Activated T-helper 2 cell treated with anti-CD3 and anti-CD28 coated beads, Interferon-gamma antibody, Interleukin-2, Interleukin-4, amounts not matched to agents 10 μg/mL and 5 μg/mL and 100 μg/mL, durations not matched to agents 14 hours and 24 hours and 36 hours (primary cell): ENCODE results near the gene NR1H4. TPM values are rescaled to one million over a fixed set of nuclear protein-coding genes. Genes with fewer than 3 reads are reported as not detected.

ENCODE experiments used
- DNase-seq: peaks from one replicate; pipeline ENCODE4 v3.0.0; 2021; ENCODE audit warnings: low spot score
- H3K27ac Mint-ChIP-seq: one replicate; pipeline ENCODE4 v1.8.0; 2021; ENCODE audit warnings: mixed read lengths
- H3K27me3 Mint-ChIP-seq: one replicate; pipeline ENCODE4 v1.8.0; 2021; ENCODE audit warnings: low read depth, mixed read lengths
- H3K36me3 Mint-ChIP-seq: one replicate; pipeline ENCODE4 v1.8.0; 2021; ENCODE audit warnings: low read depth, mixed read lengths
- H3K4me1 Mint-ChIP-seq: one replicate; pipeline ENCODE4 v1.8.0; 2021; ENCODE audit warnings: low read depth, mixed read lengths
- H3K4me3 Mint-ChIP-seq: one replicate; pipeline ENCODE4 v1.8.0; 2021; ENCODE audit warnings: low read depth, mild to moderate bottlenecking, moderate library complexity, mixed read lengths
- H3K9me3 Mint-ChIP-seq: one replicate; pipeline ENCODE4 v1.8.0; 2021; ENCODE audit warnings: mixed read lengths
- intact Hi-C: fragments of 100-400 bp; cut with micrococcal nuclease; formaldehyde crosslinking; loops from one replicate; pipeline ENCODE4 v1.15.1; 2023
- total RNA-seq: library from RNA; stranded (reverse); gene quantifications from 2 replicates; pipeline ENCODE4 v1.2.3, GENCODE V29; 2022

Gene NR1H4
- total RNA-seq, 1 donor from 2014 or later = not detected

- Mint-ChIP-seq H3K36me3 (no peaks in the 10 kb centered on the region), H3K27me3 (peaks cover 2% of the 10 kb centered on the region), H3K9me3 (no peaks in the 10 kb centered on the region), H3K4me3 (no peak overlapping the region), H3K4me1 (no peaks in the 10 kb centered on the region), H3K27ac (no peak overlapping the region)
- no peak for DNase-seq
- intact Hi-C loops = no loop called here
These were observed 2.5 kb downstream of the NR1H4 start for GRCh38 chr12:100476013-100476751.

GRCh38 chr12:100481021-100481420 lies 7.4 kb downstream of the NR1H4 start:
- DNase-seq = no peak
- intact Hi-C loops = no loop called here
- Mint-ChIP-seq H3K9me3 (no peaks in the 10 kb centered on the region), H3K27me3 (peaks cover 2% of the 10 kb centered on the region), H3K27ac (no peak overlapping the region), H3K36me3 (no peaks in the 10 kb centered on the region), H3K4me1 (no peaks in the 10 kb centered on the region), H3K4me3 (no peak overlapping the region)

DNA sequence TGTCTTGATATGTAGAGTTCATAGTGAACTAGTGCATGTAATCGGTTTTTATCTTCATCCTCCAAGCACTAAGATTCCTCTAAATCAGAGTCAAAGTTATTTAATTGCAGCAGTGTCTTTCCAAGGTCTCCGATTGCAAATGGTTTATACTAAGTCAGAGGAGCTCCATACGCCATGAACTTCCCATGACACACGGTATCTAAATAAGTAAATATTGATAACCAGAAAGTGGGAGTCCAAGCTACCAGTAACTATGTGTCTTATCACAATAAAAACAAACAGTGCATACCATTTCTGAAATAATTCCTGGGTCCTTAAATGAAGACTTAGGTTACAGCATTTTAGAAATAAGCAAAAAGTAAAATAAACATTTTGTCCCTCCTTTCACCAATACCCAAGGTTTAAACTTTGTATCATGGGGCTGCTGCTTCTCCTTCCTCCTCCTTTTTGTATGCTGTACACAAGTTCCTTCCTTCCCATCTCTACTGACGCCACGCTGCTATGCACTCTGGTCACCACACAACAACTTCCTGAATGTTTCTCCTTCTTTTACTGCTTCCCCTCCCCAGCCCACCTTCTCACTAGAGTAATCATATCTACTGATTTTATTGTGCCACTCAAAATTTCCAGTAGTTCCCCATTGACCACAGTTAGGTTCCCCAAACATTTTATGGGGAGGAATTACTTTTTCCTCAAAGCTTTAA lies 10.7 kb downstream of the NR1H4 start:
- no peaks in the 10 kb centered on the region for H3K9me3 Mint-ChIP-seq
- H3K36me3 Mint-ChIP-seq = no peaks in the 10 kb centered on the region
- no peak for DNase-seq
- no peaks in the 10 kb centered on the region for H3K4me1 Mint-ChIP-seq
- no peak overlapping the region for H3K27ac Mint-ChIP-seq
- intact Hi-C loops = no loop called here
- no peak overlapping the region for H3K4me3 Mint-ChIP-seq
- no peaks in the 10 kb centered on the region for H3K27me3 Mint-ChIP-seq

DNA sequence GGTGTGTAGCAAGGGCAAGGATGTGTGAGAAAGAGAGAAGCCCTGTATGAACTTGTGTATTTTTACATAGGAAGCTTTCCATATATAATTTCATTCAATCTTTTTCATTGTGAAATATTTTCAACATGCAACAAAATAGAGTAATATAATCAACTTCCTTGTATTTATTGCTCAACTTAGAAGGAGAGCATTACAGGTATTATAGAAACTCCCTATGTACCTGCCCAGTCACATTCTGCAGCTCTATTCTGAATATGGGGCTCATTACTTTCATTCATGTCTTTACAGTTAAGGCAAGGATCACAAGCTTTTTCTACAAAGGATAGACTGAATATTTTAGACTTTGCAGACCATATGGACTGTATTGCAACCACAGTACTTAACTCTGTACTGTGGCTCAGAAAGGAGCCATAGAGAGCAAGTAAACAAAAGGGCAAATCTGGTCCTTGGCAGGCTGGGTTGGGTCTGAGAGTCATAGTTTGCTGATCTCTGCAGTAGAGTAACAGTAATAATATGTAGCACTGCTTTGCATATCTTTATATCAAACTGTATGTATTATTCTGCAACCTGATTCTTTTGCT lies 11.3 kb downstream of the NR1H4 start:
- intact Hi-C loops = no loop called here
- no peaks in the 10 kb centered on the region for H3K4me1 Mint-ChIP-seq
- no peak for DNase-seq
- no peak overlapping the region for H3K4me3 Mint-ChIP-seq
- no peaks in the 10 kb centered on the region for H3K36me3 Mint-ChIP-seq
- no peak overlapping the region for H3K27ac Mint-ChIP-seq
- no peaks in the 10 kb centered on the region for H3K27me3 Mint-ChIP-seq
- H3K9me3 Mint-ChIP-seq = no peaks in the 10 kb centered on the region

DNA sequence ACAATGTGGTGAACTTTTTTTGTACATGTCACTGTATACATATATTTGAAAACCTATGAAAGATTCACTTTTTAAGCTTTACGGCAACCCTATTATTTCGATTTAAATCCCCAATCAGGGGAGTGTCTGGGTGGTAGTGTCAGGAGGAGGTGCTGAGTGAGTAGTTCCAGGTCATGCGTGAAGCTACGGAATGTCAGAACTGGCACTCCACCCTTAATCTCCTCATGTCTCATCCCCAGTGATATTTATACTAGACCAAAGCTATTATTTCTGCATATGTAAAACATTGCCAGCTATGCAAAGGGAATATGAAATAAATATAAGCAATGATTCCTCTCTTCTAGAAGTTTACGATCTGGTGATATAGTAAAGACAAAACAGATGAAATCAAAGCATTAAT lies 12.3 kb downstream of the NR1H4 start:
- Mint-ChIP-seq H3K27ac (no peak overlapping the region), H3K4me3 (no peak overlapping the region), H3K4me1 (no peaks in the 10 kb centered on the region), H3K9me3 (no peaks in the 10 kb centered on the region), H3K27me3 (no peaks in the 10 kb centered on the region), H3K36me3 (no peaks in the 10 kb centered on the region)
- intact Hi-C loops = no loop called here
- no peak for DNase-seq

DNA sequence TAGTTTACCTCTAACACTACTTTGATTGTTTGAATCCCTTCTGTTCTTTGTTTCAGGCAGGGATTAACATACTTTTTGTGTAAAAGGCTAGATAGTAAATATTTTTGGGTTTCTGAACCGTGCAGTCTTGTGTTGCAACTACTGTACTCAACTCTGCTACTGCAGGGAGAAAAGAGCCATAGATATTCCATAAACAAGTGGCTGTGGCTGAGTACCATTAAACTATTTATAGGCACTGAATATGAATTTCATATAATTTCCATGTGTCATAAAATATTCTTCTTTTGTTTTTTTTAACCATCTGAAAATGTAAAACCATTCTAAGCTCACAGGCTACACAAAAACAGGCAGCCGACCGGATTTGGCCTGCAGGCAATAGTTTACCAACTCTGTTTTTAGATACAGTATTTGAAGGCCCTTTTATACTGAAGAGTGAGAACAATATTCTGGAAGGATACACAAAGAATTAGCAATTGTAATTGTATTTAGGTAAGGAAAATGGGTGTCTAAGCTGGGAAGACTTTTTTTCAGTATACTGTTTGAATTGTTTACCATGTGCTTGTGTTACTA lies 15.7 kb downstream of the NR1H4 start:
- Mint-ChIP-seq H3K27me3 (no peaks in the 10 kb centered on the region), H3K36me3 (no peaks in the 10 kb centered on the region), H3K4me1 (no peaks in the 10 kb centered on the region), H3K27ac (no peak overlapping the region), H3K4me3 (no peak overlapping the region), H3K9me3 (no peaks in the 10 kb centered on the region)
- intact Hi-C loops = no loop called here
- DNase-seq = no peak

- intact Hi-C loops = no loop called here
- Mint-ChIP-seq H3K4me3 (no peak overlapping the region), H3K27me3 (no peaks in the 10 kb centered on the region), H3K36me3 (no peaks in the 10 kb centered on the region), H3K27ac (no peak overlapping the region), H3K9me3 (no peaks in the 10 kb centered on the region), H3K4me1 (no peaks in the 10 kb centered on the region)
- DNase-seq = no peak
These were observed 16.4 kb downstream of the NR1H4 start for GRCh38 chr12:100490056-100490455.

GRCh38 chr12:100491104-100491503 lies 17.4 kb downstream of the NR1H4 start:
- intact Hi-C loops = no loop called here
- no peaks in the 10 kb centered on the region for H3K4me1 Mint-ChIP-seq
- no peak for DNase-seq
- H3K27ac Mint-ChIP-seq = no peak overlapping the region
- H3K36me3 Mint-ChIP-seq = no peaks in the 10 kb centered on the region
- H3K27me3 Mint-ChIP-seq = no peaks in the 10 kb centered on the region
- no peaks in the 10 kb centered on the region for H3K9me3 Mint-ChIP-seq
- no peak overlapping the region for H3K4me3 Mint-ChIP-seq

DNA sequence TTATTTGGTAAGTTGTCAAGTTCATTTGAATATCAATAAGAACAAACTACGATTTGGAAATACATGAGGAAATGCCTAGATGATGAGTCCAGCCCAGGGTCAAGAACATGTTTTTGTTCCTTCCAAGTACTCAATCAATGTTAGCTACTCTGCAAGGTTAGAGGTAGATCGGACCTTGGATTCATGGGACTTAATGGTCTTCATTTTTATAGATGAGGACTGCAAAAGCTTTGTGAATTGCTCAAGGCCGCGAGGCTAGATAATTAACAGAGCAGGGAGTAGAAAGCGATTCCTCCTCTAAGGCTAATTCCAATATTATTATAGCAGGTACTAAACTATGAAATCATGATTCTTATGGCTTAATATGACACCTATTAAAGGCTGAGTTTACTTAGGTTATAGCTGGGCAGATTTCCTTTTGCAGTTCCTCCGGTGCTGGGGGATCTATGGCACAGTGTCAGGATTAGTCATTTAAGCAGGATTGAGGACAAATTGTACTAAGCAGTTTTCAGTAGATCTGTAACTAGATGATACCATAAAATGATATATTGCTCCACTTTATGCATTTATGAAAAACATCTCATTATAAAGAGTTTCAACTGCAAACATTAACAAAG lies 19.8 kb downstream of the NR1H4 start:
- Mint-ChIP-seq H3K4me1 (no peaks in the 10 kb centered on the region), H3K27me3 (no peaks in the 10 kb centered on the region), H3K4me3 (no peak overlapping the region), H3K27ac (no peak overlapping the region), H3K36me3 (no peaks in the 10 kb centered on the region), H3K9me3 (no peaks in the 10 kb centered on the region)
- intact Hi-C loops = no loop called here
- no peak for DNase-seq

- H3K27ac Mint-ChIP-seq = no peak overlapping the region
These were observed 20.4 kb downstream of the NR1H4 start for GRCh38 chr12:100494026-100494425.

DNA sequence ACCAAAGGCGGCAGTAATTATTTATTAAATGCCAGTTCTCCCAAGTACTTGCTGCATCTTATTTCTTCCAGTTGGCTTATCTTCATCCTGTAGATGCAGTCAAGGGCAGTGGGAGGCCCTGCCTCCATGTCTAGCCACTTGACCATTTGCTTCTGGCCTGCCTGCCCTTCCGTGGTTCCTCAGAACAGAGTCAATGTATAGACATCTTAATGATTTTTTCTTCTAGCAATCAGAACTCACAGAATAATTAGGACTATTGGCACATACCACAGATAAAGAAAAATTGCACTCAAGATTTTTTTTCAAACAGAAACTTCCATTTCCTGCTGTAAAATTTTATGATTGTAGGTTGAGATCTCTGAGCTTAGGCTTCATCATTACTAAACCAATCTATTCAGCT lies 20.9 kb downstream of the NR1H4 start:
- Mint-ChIP-seq H3K27ac (no peak overlapping the region), H3K9me3 (no peaks in the 10 kb centered on the region), H3K4me3 (no peak overlapping the region), H3K4me1 (no peaks in the 10 kb centered on the region), H3K36me3 (no peaks in the 10 kb centered on the region), H3K27me3 (no peaks in the 10 kb centered on the region)
- intact Hi-C loops = no loop called here
- DNase-seq = no peak

More at GRCh38 chr12:100494026-100494425, 20.4 kb downstream of the NR1H4 start:
- Mint-ChIP-seq H3K27me3 (no peaks in the 10 kb centered on the region), H3K9me3 (no peaks in the 10 kb centered on the region), H3K4me1 (no peaks in the 10 kb centered on the region), H3K36me3 (no peaks in the 10 kb centered on the region), H3K4me3 (no peak overlapping the region)
- DNase-seq = no peak
- intact Hi-C loops = no loop called here

DNA sequence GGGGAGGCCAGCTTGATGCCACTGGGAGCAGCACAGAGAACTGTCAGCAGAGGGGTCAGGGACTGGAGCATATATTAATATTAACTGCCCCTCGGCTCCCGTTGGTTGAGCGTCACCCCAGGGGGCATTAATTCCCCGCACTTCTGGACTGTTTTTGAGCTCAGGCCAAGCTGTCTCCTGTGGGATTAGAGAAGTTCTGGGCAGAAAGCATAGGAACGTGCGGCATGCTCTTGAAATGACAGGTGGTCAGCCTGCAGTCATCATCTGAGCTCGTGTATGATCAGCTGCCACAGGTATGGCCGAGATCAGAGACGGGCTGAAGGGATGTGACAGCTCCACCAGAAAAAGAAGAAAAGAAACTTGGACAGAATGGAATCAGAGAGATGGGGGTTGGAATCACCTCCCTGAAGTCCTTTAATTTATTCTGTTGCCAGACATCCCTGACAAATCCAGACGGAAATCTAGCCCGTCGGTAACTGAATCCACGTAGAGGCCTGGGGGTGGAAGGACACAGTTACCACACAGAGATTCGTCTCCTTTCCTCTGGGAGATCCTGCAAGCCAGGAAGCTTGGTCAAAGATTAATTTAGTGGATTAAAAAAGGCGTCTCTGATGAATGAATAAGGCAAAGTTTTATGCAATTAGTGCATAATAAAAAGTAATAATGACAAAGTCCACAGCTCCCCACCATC lies 23.6 kb downstream of the NR1H4 start:
- Mint-ChIP-seq H3K36me3 (no peaks in the 10 kb centered on the region), H3K4me3 (no peak overlapping the region)

More for the DNA sequence above, 23.6 kb downstream of the NR1H4 start:
- intact Hi-C loops = no loop called here
- Mint-ChIP-seq H3K27me3 (no peaks in the 10 kb centered on the region), H3K27ac (no peak overlapping the region), H3K4me1 (no peaks in the 10 kb centered on the region), H3K9me3 (no peaks in the 10 kb centered on the region)
- DNase-seq = no peak
